NCI-H2081 treated with DMSO at 0.1 percent for 48 hours (cell line): ENCODE data around the gene ZFP57.

ENCODE experiments used
- DNase-seq: peaks from one replicate; lab custom pipeline; 2025; lab: John Stamatoyannopoulos, UW

ZFP57 gene

GRCh38 chr6:29625337-29625930, 55.5 kb downstream of the ZFP57 start:
- no peak for DNase-seq

GRCh38 chr6:29624520-29624961, 56.4 kb downstream of the ZFP57 start:
- DNase-seq, result no peak
